ENCODE measurements around the gene HSPG2.

Gene HSPG2

GRCh38 chr1:21903638-21904453 lies 33.3 kb downstream of the HSPG2 start:
- Histone ChIP-seq H3K27ac (ENCODE audit: low read length) (peak overlapping the region; percentile 77), H3K9ac (ENCODE audit: low read length in 2 of 2) (peak overlapping the region; percentile 13 to 51), H3K4me3 (ENCODE audit: low read length in 2 of 2) (no peak overlapping the region), H3K9me3 (ENCODE audit: control insufficient read depth in 2 of 2, low read length in 2 of 2) (no peaks in the 10 kb centered on the region), H3K27me3 (ENCODE audit: control insufficient read depth in 1 of 2, insufficient read depth in 2 of 2, low read length in 2 of 2) (no peaks in the 10 kb centered on the region), H3K4me1 (ENCODE audit: control insufficient read depth, insufficient read depth, low read length) (peaks cover 94% of the 10 kb centered on the region), H3K36me3 (ENCODE audit: control insufficient read depth in 2 of 2, insufficient read depth in 2 of 2, low read length in 2 of 2) (peaks cover 0 to 15% of the 10 kb centered on the region in 2 donors)

GRCh38 chr1:21902026-21903012 lies 34.8 kb downstream of the HSPG2 start:
- peak overlapping the region; percentile 51 to 57 for H3K9ac ChIP-seq (ENCODE audit: low read length in 2 of 2)
- H3K27ac ChIP-seq (ENCODE audit: low read length): peak overlapping the region; percentile 85
- H3K4me1 ChIP-seq (ENCODE audit: control insufficient read depth, insufficient read depth, low read length): peaks cover 95% of the 10 kb centered on the region
- H3K9me3 ChIP-seq (ENCODE audit: control insufficient read depth in 2 of 2, low read length in 2 of 2): no peaks in the 10 kb centered on the region
- H3K27me3 ChIP-seq (ENCODE audit: control insufficient read depth in 1 of 2, insufficient read depth in 2 of 2, low read length in 2 of 2): no peaks in the 10 kb centered on the region
- peaks cover 0 to 20% of the 10 kb centered on the region in 2 donors for H3K36me3 ChIP-seq (ENCODE audit: control insufficient read depth in 2 of 2, insufficient read depth in 2 of 2, low read length in 2 of 2)
- H3K4me3 ChIP-seq (ENCODE audit: low read length in 2 of 2): peak overlapping the region in 1 of 2 donors; percentile 29

- H3K9me3 ChIP-seq (ENCODE audit: control insufficient read depth in 2 of 2, low read length in 2 of 2): no peaks in the 10 kb centered on the region
- H3K9ac ChIP-seq (ENCODE audit: low read length in 2 of 2): peak overlapping the region; percentile 42 to 57
- H3K36me3 ChIP-seq (ENCODE audit: control insufficient read depth in 2 of 2, insufficient read depth in 2 of 2, low read length in 2 of 2): peaks cover 0 to 17% of the 10 kb centered on the region in 2 donors
- peaks cover 95% of the 10 kb centered on the region for H3K4me1 ChIP-seq (ENCODE audit: control insufficient read depth, insufficient read depth, low read length)
- peak overlapping the region in 1 of 2 donors; percentile 15 for H3K4me3 ChIP-seq (ENCODE audit: low read length in 2 of 2)
- peak overlapping the region; percentile 85 for H3K27ac ChIP-seq (ENCODE audit: low read length)
- no peaks in the 10 kb centered on the region for H3K27me3 ChIP-seq (ENCODE audit: control insufficient read depth in 1 of 2, insufficient read depth in 2 of 2, low read length in 2 of 2)
Measured at GRCh38 chr1:21901473-21901847, 35.6 kb downstream of the HSPG2 start.

- Histone ChIP-seq H3K4me1 (ENCODE audit: control insufficient read depth, insufficient read depth, low read length) (peaks cover 95% of the 10 kb centered on the region), H3K9ac (ENCODE audit: low read length in 2 of 2) (peak overlapping the region in 1 of 2 donors; percentile 15), H3K4me3 (ENCODE audit: low read length in 2 of 2) (no peak overlapping the region), H3K27ac (ENCODE audit: low read length) (peak overlapping the region; percentile 85), H3K27me3 (ENCODE audit: control insufficient read depth in 1 of 2, insufficient read depth in 2 of 2, low read length in 2 of 2) (no peaks in the 10 kb centered on the region), H3K9me3 (ENCODE audit: control insufficient read depth in 2 of 2, low read length in 2 of 2) (no peaks in the 10 kb centered on the region), H3K36me3 (ENCODE audit: control insufficient read depth in 2 of 2, insufficient read depth in 2 of 2, low read length in 2 of 2) (peaks cover under 1 to 18% of the 10 kb centered on the region in 2 donors)
Measured at GRCh38 chr1:21900766-21901472, 36.2 kb downstream of the HSPG2 start.

DNA sequence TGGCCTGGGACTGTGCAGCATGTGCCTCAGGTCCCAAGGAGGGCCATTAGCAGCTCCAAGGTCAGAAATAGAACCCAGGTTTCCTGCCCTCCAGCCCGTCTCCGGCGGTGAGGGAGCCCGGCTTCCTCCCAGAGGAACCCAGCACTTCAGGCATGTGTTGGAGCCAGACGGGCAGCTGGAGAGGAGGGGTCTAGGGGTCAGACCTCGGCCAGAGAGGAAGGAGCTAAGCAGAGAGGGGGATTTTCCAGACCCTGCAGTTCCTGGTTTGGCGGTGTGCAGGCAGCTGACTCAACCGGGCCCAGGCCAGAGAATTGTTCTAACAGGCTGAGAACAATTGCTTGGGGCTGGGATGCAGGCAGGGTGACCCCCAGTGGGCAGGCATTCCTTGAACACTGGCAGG lies 37.1 kb downstream of the HSPG2 start:
- Histone ChIP-seq H3K4me3 (ENCODE audit: low read length in 2 of 2) (no peak overlapping the region), H3K9ac (ENCODE audit: low read length in 2 of 2) (peak overlapping the region in 1 of 2 donors; percentile 21), H3K27ac (ENCODE audit: low read length) (peak overlapping the region; percentile 85), H3K36me3 (ENCODE audit: control insufficient read depth in 2 of 2, insufficient read depth in 2 of 2, low read length in 2 of 2) (peaks cover 10 to 27% of the 10 kb centered on the region in 2 donors), H3K27me3 (ENCODE audit: control insufficient read depth in 1 of 2, insufficient read depth in 2 of 2, low read length in 2 of 2) (no peaks in the 10 kb centered on the region), H3K4me1 (ENCODE audit: control insufficient read depth, insufficient read depth, low read length) (peaks cover 97% of the 10 kb centered on the region), H3K9me3 (ENCODE audit: control insufficient read depth in 2 of 2, low read length in 2 of 2) (no peaks in the 10 kb centered on the region)

DNA sequence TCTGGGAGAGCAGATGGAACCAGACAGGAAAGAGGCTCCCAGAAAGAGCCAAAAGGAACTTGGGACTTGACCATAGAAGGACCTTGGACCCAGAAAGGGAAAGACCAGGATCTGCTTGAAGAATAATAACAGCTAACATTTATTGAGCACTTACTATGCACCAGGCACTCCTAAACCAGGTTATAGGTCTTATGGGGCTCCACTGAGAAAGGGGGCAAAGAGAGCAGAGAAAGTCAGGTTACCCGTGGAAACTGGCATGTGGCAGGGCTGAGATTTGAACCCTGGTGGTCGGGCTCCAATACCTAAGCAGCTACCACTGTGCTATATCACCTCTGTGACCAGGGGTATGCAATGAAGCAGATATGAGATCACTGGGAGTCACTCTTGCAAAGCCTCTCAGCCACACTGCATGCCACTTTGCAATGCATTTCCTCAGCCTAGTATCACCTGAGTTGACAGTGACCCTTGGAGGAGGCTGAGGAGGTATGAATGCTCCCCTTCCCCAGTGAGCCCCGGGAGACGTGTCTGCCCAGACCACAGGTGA lies 37.8 kb downstream of the HSPG2 start:
- Histone ChIP-seq H3K27ac (ENCODE audit: low read length) (peak overlapping the region; percentile 85), H3K4me3 (ENCODE audit: low read length in 2 of 2) (no peak overlapping the region), H3K36me3 (ENCODE audit: control insufficient read depth in 2 of 2, insufficient read depth in 2 of 2, low read length in 2 of 2) (peaks cover 16 to 31% of the 10 kb centered on the region in 2 donors), H3K9me3 (ENCODE audit: control insufficient read depth in 2 of 2, low read length in 2 of 2) (no peaks in the 10 kb centered on the region), H3K4me1 (ENCODE audit: control insufficient read depth, insufficient read depth, low read length) (peaks cover 97% of the 10 kb centered on the region), H3K9ac (ENCODE audit: low read length in 2 of 2) (peak overlapping the region in 1 of 2 donors; percentile 18), H3K27me3 (ENCODE audit: control insufficient read depth in 1 of 2, insufficient read depth in 2 of 2, low read length in 2 of 2) (no peaks in the 10 kb centered on the region)

DNA sequence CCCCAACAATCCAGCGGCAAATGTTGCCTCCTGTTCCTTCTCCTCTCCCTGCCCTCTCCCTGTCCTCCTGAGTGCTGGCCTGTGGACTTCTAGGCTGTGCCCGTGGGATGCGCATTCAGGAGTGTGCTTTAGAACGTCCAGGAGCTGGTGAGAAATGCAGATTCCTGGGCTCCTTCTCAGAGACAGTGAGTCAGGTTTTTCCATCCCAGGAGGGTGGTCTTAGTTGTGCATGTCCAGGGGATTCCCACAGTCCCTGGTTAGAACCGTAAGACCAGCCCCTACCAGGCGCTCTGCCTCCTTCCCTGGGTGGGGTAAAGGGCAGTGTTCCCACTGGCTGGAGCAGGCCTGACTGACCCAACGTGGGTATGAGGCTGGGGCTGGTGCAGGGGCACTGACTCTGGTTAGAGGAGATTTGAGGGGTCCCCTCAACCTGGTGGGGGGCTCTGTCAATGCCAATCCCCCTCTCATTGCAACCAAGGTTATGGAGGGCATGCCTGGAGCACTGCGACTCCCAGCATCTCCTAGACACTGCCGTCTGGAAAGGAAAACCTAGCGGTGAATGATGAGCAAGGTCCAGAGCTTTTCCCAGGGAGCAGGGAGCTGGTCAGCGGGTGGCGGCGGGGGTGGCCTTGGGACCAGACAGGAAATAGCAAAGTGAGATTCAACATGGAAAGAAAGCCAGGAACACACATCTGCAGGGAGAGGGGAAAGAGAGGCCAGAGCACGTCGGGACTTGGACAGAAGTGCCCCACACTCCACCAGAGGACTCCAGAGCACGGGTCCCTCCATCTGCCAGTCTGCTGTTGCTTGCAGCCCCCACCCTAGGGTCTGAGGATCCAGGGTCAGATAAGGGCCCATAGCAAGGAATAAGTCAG lies 38.5 kb downstream of the HSPG2 start:
- Histone ChIP-seq H3K4me1 (ENCODE audit: control insufficient read depth, insufficient read depth, low read length) (peaks cover 97% of the 10 kb centered on the region), H3K27me3 (ENCODE audit: control insufficient read depth in 1 of 2, insufficient read depth in 2 of 2, low read length in 2 of 2) (no peaks in the 10 kb centered on the region), H3K9me3 (ENCODE audit: control insufficient read depth in 2 of 2, low read length in 2 of 2) (no peaks in the 10 kb centered on the region), H3K36me3 (ENCODE audit: control insufficient read depth in 2 of 2, insufficient read depth in 2 of 2, low read length in 2 of 2) (peaks cover 16 to 34% of the 10 kb centered on the region in 2 donors), H3K4me3 (ENCODE audit: low read length in 2 of 2) (no peak overlapping the region), H3K27ac (ENCODE audit: low read length) (peak overlapping the region; percentile 85), H3K9ac (ENCODE audit: low read length in 2 of 2) (peak overlapping the region in 1 of 2 donors; percentile 18)

DNA sequence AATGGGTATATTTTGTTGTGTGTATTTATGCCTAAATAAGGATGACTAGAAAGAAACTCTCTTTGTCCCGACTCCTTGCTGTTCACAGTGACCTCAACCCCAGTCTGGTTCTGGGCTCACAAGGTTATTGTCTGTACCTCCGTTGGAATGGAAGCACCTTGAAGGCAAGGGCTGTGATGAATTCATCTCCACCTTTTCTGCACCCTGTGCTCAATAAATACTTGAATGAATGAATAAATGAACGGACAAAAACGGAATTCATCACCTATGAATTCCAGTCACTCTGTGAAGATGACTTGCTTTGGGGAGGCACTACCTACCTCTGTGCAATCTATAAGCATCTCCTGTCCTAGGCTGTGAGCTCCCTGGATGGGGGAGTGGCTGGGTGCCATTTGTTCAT lies 39.3 kb downstream of the HSPG2 start:
- no peak overlapping the region for H3K4me3 ChIP-seq (ENCODE audit: low read length in 2 of 2)
- H3K27ac ChIP-seq (ENCODE audit: low read length): peak overlapping the region; percentile 85
- H3K27me3 ChIP-seq (ENCODE audit: control insufficient read depth in 1 of 2, insufficient read depth in 2 of 2, low read length in 2 of 2): no peaks in the 10 kb centered on the region
- peaks cover 16 to 38% of the 10 kb centered on the region in 2 donors for H3K36me3 ChIP-seq (ENCODE audit: control insufficient read depth in 2 of 2, insufficient read depth in 2 of 2, low read length in 2 of 2)
- peak overlapping the region in 1 of 2 donors; percentile 36 for H3K9ac ChIP-seq (ENCODE audit: low read length in 2 of 2)
- H3K4me1 ChIP-seq (ENCODE audit: control insufficient read depth, insufficient read depth, low read length): peaks cover 94% of the 10 kb centered on the region
- H3K9me3 ChIP-seq (ENCODE audit: control insufficient read depth in 2 of 2, low read length in 2 of 2): no peaks in the 10 kb centered on the region

DNA sequence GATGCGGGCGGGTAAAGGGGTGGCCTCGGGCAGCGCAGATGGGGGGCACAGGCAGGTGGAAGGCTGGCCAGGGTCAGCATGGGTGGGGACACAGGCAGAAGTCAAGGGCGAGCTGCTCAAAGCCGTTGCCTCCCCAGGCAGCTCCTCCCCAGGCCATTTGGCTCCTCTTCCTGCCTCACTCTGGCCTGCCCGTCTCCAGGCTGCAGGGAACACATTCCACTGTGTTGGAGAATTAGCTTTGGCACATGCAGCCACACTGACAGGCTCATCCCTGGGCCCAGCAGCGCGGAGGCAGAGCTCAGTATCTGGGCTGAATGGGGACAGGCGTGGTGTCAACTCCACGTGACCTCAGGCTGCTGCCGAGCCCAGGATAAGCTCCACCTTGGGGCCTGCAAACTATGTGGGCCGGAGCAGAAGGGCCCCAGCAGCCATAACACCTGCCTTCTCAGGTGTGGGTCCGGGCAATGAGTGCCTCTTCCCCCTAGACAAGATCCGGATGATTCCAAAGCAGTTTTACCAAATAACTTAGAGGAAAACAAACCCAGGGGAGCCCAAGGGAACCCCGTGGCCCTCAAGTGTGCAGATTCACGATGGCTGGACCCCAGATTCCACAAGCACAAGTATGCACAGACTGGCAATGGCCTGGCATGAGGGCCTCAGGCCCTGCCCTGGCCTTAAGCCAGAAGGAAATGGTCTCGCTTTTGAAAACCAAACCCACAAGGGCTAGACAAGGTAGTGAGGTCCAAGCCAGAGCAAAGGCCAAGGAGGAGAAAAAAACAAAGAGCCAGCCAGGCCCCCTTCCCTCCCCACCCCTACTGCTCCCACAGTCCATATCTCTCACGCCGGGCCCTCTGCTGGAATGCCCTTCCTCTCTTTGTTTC lies 40.2 kb downstream of the HSPG2 start:
- H3K27me3 ChIP-seq (ENCODE audit: control insufficient read depth in 1 of 2, insufficient read depth in 2 of 2, low read length in 2 of 2): no peaks in the 10 kb centered on the region
- no peaks in the 10 kb centered on the region for H3K9me3 ChIP-seq (ENCODE audit: control insufficient read depth in 2 of 2, low read length in 2 of 2)
- H3K4me3 ChIP-seq (ENCODE audit: low read length in 2 of 2): peak overlapping the region in 1 of 2 donors; percentile 40
- H3K9ac ChIP-seq (ENCODE audit: low read length in 2 of 2): peak overlapping the region in 1 of 2 donors; percentile 61
- peaks cover 16 to 37% of the 10 kb centered on the region in 2 donors for H3K36me3 ChIP-seq (ENCODE audit: control insufficient read depth in 2 of 2, insufficient read depth in 2 of 2, low read length in 2 of 2)
- peak overlapping the region; percentile 85 for H3K27ac ChIP-seq (ENCODE audit: low read length)
- H3K4me1 ChIP-seq (ENCODE audit: control insufficient read depth, insufficient read depth, low read length): peaks cover 85% of the 10 kb centered on the region

All from stomach smooth muscle (tissue), 2 donors.